IMR-90 (cell line): ENCODE results near the gene RDH13. TPM values are rescaled to one million over a fixed set of nuclear protein-coding genes. Genes with fewer than 3 reads are reported as not detected.
"Not testable (repeated sequence)": the region's sequence is repeated elsewhere in the genome, so short reads cannot be mapped to it uniquely, and the experiment has no call there.

Experiments
- ATAC-seq: fragments of 200-7000 bp; cut with Tn5 transposase; 2 replicates; pipeline ENCODE4 v1.9.1; 2020; ENCODE audit warnings: low read depth, mild to moderate bottlenecking, moderate library complexity
- BruUV-seq: library from RNA; stranded (reverse); fragments of 400-500 nt; replicated peaks from 2 replicates; lab custom pipeline; 2021; lab: Mats Ljungman, UMichigan
- CTCF ChIA-PET: fragments of 300-600 bp; formaldehyde crosslinking; extraction: SDS; loops from one replicate; lab custom pipeline; 2021; ENCODE audit warnings: antibody characterized with exemption; lab: Yijun Ruan, JAX
- POLR2A ChIA-PET: fragments of 300-600 bp; sonication (Branson Sonifier 250); formaldehyde crosslinking; loops from one replicate; lab custom pipeline; 2022; ENCODE audit warnings: antibody characterized with exemption; ENCODE audit not compliant: unreplicated experiment; lab: Charles Lee
- DNase-seq: peaks from one replicate; pipeline ENCODE4 v3.0.0; 2013
- H2AFZ ChIP-seq: replicated peaks from 2 replicates; pipeline ENCODE3; 2013; ENCODE audit warnings: low read length, mild to moderate bottlenecking; ENCODE audit not compliant: poor library complexity
- H2AK5ac ChIP-seq: 2 replicates; pipeline ENCODE4 v1.6.1; 2013; ENCODE audit warnings: low read depth, low read length, inconsistent platforms
- H2AK9ac ChIP-seq: replicated peaks from 2 replicates; pipeline ENCODE3; 2013; ENCODE audit warnings: mild to moderate bottlenecking, low read depth, low read length, moderate library complexity; ENCODE audit not compliant: poor library complexity
- H2BK120ac ChIP-seq: 2 replicates; pipeline ENCODE4 v1.6.1; 2013; ENCODE audit warnings: low read depth, low read length, inconsistent platforms
- H2BK15ac ChIP-seq: 3 replicates; pipeline ENCODE4 v1.6.1; 2013; ENCODE audit warnings: low read depth, low read length, inconsistent platforms
- H2BK20ac ChIP-seq: 2 replicates; pipeline ENCODE4 v1.6.1; 2013; ENCODE audit warnings: low read depth, mild to moderate bottlenecking, inconsistent platforms, low read length, moderate library complexity
- H2BK5ac ChIP-seq: 2 replicates; pipeline ENCODE4 v1.6.1; 2013; ENCODE audit warnings: mild to moderate bottlenecking, low read depth, low read length, inconsistent platforms; ENCODE audit not compliant: poor library complexity, severe bottlenecking
- H3K14ac ChIP-seq: replicated peaks from 2 replicates; pipeline ENCODE4 v1.6.1; 2013; ENCODE audit warnings: low read depth, low read length, inconsistent platforms
- H3K18ac ChIP-seq: 2 replicates; pipeline ENCODE4 v1.6.1; 2013; ENCODE audit warnings: low read depth, low read length, control low read depth
- H3K23ac ChIP-seq: 2 replicates; pipeline ENCODE4 v1.6.1; 2013; ENCODE audit warnings: low read depth, low read length, inconsistent platforms
- H3K27ac ChIP-seq: 2 replicates; pipeline ENCODE4 v1.5.1; 2013; ENCODE audit warnings: mild to moderate bottlenecking, control low read depth, low read length; ENCODE audit not compliant: insufficient read depth
- H3K27me3 ChIP-seq: 2 replicates; pipeline ENCODE4 v1.6.1; 2013; ENCODE audit warnings: low read length; ENCODE audit not compliant: control insufficient read depth, insufficient read depth
- H3K36me3 ChIP-seq: 2 replicates; pipeline ENCODE4 v1.6.1; 2013; ENCODE audit warnings: low read length, mixed read lengths; ENCODE audit not compliant: control insufficient read depth, insufficient read depth
- H3K4ac ChIP-seq: 2 replicates; pipeline ENCODE4 v1.6.1; 2013; ENCODE audit warnings: low read depth, low read length, inconsistent platforms
- H3K4me1 ChIP-seq: 2 replicates; pipeline ENCODE4 v1.6.1; 2013; ENCODE audit warnings: low read length, mixed read lengths; ENCODE audit not compliant: control insufficient read depth, insufficient read depth
- H3K4me2 ChIP-seq: 2 replicates; pipeline ENCODE4 v1.6.1; 2013; ENCODE audit warnings: low read depth, mild to moderate bottlenecking, control low read depth, low read length, moderate library complexity
- H3K4me3 ChIP-seq: 2 replicates; pipeline ENCODE4 v1.5.1; 2013; ENCODE audit warnings: low read depth, mild to moderate bottlenecking, control low read depth, low read length, moderate library complexity; ENCODE audit not compliant: insufficient read depth
- H3K56ac ChIP-seq: 2 replicates; pipeline ENCODE4 v1.6.1; 2013; ENCODE audit warnings: low read length, inconsistent platforms; ENCODE audit not compliant: insufficient read depth; ENCODE audit errors: extremely low read depth
- H3K79me1 ChIP-seq, 2 experiments: 2 replicates each; pipeline ENCODE4 v1.6.1; 2013; ENCODE audit warnings: low read length in 2 of 2, inconsistent platforms in 1 of 2, low read depth in 1 of 2
- H3K9ac ChIP-seq: 2 replicates; pipeline ENCODE4 v1.6.1; 2013; ENCODE audit warnings: low read depth, low read length, control low read depth
- H3K9me1 ChIP-seq: 2 replicates; pipeline ENCODE4 v1.6.1; 2013; ENCODE audit warnings: low read length, inconsistent platforms; ENCODE audit not compliant: insufficient read depth
- H3K9me3 ChIP-seq: 2 replicates; pipeline ENCODE4 v1.6.1; 2013; ENCODE audit warnings: low read length; ENCODE audit not compliant: control insufficient read depth, insufficient read depth
- H4K20me1 ChIP-seq: 2 replicates; pipeline ENCODE4 v1.6.1; 2013; ENCODE audit warnings: low read length, inconsistent platforms; ENCODE audit not compliant: insufficient read depth
- H4K5ac ChIP-seq: 2 replicates; pipeline ENCODE4 v1.6.1; 2013; ENCODE audit warnings: mild to moderate bottlenecking, low read depth, low read length, control low read depth
- H4K8ac ChIP-seq, 2 experiments: 2 replicates each; pipeline ENCODE4 v1.6.1; 2013; ENCODE audit warnings: low read depth in 2 of 2, low read length in 2 of 2, control low read depth in 1 of 2, inconsistent platforms in 1 of 2
- H4K91ac ChIP-seq: 2 replicates; pipeline ENCODE4 v1.6.1; 2013; ENCODE audit warnings: low read depth, low read length, inconsistent platforms; ENCODE audit not compliant: insufficient read depth
- WGBS, 2 experiments: methylation state at CpG; one replicate each; pipeline versions ENCODE4 v1.1.5 to v1.1.7; 2013; ENCODE audit warnings: missing lambda C conversion rate in 2 of 2; ENCODE audit not compliant: insufficient read length in 1 of 2; ENCODE audit errors: extremely low coverage in 2 of 2; 5-methylcytosine and 5-hydroxymethylcytosine counted together
- dilution Hi-C: fragments of 300-500 bp; cut with HindIII; formaldehyde crosslinking; loops from one replicate; pipeline ENCODE4 v1.14.3; 2018; ENCODE audit warnings: low sequenced_read_pairs; ENCODE audit not compliant: unreplicated experiment
- in situ Hi-C: fragments of 300-500 bp; cut with MboI; formaldehyde crosslinking; loops from 3 replicates; pipeline ENCODE4 v1.14.3; 2019; ENCODE audit warnings: low sequenced_read_pairs, inconsistent platforms, mixed read lengths
- intact Hi-C: fragments of 100-400 bp; cut with micrococcal nuclease; formaldehyde crosslinking; loops from 2 replicates; pipeline ENCODE4 v1.10.0; 2022
- polyA plus RNA-seq, 3 experiments: library from polyadenylated mRNA; depleted of rRNA; stranded (reverse); fragments of >200 nt; gene quantifications; 2 replicates each; pipeline ENCODE4 v1.2.3, GENCODE V29; 2012; ENCODE audit warnings: low replicate concordance in 1 of 3
- total RNA-seq: library from RNA; depleted of rRNA; stranded (reverse); fragments of >200 nt; gene quantifications from 2 replicates; pipeline ENCODE4 v1.2.3, GENCODE V29; 2012

The RDH13 gene
- total and polyA plus RNA-seq, 2 of the 4 experiments (the other 2 are of a cell fraction) = 7.5 to 7.8 TPM

GRCh38 chr19:55032976-55033643 is 29.8 kb downstream of the RDH13 start:
- H3K4me2 ChIP-seq, intact Hi-C loops, H3K27ac ChIP-seq, H4K5ac ChIP-seq, H3K14ac ChIP-seq, H2AK5ac ChIP-seq, CTCF ChIA-PET, H3K36me3 ChIP-seq, H4K91ac ChIP-seq, H2AFZ ChIP-seq, H3K27me3 ChIP-seq, H3K9ac ChIP-seq, H3K4me1 ChIP-seq, H4K20me1 ChIP-seq, H3K4ac ChIP-seq, BruUV-seq, H2BK5ac ChIP-seq, ATAC-seq, H2BK15ac ChIP-seq, H2BK20ac ChIP-seq, dilution Hi-C loops, DNase-seq, H3K4me3 ChIP-seq, H3K56ac ChIP-seq, H3K79me1 ChIP-seq, H2BK120ac ChIP-seq, H3K18ac ChIP-seq, H3K9me1 ChIP-seq, in situ Hi-C loops, H3K23ac ChIP-seq, POLR2A ChIA-PET, H2AK9ac ChIP-seq, H4K8ac ChIP-seq: not testable (repeated sequence)
- peaks cover 10% of the 10 kb centered on the region; the same call in 1 of the 2 replicates for H3K9me3 ChIP-seq
- 95 to 100% methylated on average over 1 to 15 of the region's 70 CpGs for WGBS, 2 experiments
